ENCODE data around the gene C14orf132.
"Not testable (repeated sequence)": the region's sequence is repeated elsewhere in the genome, so short reads cannot be mapped to it uniquely, and the experiment has no call there.

C14orf132 gene

DNA sequence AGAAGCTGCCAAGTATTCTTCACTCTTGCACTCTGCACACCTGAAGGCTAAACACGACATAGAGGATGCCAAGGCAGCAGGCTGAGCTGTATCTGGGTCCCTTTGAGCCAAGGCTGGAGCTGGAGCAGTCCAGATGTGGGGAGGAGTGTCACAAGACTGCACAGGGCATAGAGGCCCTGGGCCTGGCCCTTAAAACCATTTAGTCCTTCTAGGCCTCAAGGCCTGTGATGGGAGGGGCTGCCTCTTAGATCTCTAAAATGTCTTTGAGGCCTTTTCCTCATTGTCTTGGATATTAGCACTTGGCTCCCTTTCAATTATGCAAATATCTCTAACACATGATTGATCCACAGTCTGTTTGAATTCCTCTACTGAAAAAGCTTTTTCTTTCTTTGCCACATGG is 28.0 kb upstream of the C14orf132 start:
- in situ Hi-C loops (cut with MboI; ENCODE audit: low pct_unique_long_range_greater_than_20kb, low sequenced_read_pairs, unreplicated experiment): no loop called here
- DNase-seq (ENCODE audit: low spot score): no peak
- TF ChIP-seq, protein P1, sequence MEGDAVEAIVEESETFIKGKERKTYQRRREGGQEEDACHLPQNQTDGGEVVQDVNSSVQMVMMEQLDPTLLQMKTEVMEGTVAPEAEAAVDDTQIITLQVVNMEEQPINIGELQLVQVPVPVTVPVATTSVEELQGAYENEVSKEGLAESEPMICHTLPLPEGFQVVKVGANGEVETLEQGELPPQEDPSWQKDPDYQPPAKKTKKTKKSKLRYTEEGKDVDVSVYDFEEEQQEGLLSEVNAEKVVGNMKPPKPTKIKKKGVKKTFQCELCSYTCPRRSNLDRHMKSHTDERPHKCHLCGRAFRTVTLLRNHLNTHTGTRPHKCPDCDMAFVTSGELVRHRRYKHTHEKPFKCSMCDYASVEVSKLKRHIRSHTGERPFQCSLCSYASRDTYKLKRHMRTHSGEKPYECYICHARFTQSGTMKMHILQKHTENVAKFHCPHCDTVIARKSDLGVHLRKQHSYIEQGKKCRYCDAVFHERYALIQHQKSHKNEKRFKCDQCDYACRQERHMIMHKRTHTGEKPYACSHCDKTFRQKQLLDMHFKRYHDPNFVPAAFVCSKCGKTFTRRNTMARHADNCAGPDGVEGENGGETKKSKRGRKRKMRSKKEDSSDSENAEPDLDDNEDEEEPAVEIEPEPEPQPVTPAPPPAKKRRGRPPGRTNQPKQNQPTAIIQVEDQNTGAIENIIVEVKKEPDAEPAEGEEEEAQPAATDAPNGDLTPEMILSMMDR (IDR thresholded peaks at IDR 0.05; ENCODE audit: extremely low read depth, insufficient read depth, missing control alignments): no peak

DNA sequence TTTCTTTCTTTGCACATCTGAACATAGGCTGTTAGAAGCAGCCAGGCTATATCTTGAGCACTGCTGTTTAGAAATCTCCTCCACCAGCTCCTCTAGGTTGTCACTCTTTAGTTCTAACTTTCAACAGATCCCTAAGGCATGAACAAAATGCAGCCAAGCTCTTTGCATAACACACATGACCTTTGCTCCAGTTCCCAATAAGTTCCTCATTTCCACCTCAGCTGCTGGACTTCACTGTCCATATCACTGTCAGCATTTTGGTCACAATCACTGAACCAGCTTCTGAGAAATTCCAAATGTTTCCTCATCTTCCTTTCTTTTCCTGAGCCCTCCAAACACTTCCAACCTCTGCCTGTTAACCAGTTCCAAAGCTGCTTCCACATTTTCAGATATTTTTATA is 27.6 kb upstream of the C14orf132 start:
- no peak for DNase-seq (ENCODE audit: low spot score)
- in situ Hi-C loops (cut with MboI; ENCODE audit: low pct_unique_long_range_greater_than_20kb, low sequenced_read_pairs, unreplicated experiment): no loop called here
- TF ChIP-seq, protein P1 (IDR thresholded peaks at IDR 0.05; ENCODE audit: extremely low read depth, insufficient read depth, missing control alignments): no peak

DNA sequence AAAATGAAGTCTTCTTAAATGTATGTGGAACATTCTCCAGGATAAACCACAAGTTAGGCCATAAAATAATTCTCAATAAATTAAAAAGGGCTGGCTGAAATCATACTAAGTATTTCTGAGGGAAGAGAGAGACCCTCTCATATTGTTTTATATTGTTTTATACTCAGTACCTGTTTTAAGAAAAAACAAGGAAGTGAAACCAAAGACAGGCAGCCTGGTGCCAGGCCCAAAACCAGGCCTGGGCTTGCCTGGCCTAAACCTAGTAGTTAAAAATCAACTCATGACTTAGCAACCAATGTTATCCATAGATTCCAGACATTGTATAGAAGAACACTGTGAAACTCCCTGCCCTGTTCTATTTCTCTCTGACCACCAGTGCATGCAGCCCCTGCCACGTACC is 26.4 kb upstream of the C14orf132 start:
- in situ Hi-C loops (cut with MboI; ENCODE audit: low pct_unique_long_range_greater_than_20kb, low sequenced_read_pairs, unreplicated experiment): not testable (repeated sequence)

DNA sequence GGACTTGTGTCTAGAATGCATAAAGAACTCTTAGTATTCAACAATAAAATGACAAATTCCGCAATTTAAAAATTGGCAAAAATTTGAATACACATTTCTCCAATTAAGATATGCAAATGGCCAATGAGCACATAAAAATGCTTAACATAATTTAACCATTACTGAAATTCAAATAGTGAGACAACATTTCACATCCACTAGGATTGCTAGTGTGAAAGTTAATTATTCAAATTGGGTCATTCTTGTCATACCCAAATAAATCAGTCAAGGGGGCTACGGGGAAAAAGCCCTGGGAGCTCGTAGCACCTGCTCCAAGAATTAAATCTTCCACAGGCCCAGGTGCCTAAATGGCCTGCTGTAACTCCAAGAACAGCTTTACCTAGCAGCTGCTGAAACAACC is 25.0 kb upstream of the C14orf132 start:
- in situ Hi-C loops (cut with MboI; ENCODE audit: low pct_unique_long_range_greater_than_20kb, low sequenced_read_pairs, unreplicated experiment): no loop called here
- DNase-seq (ENCODE audit: low spot score): no peak
- TF ChIP-seq, protein P1 (IDR thresholded peaks at IDR 0.05; ENCODE audit: extremely low read depth, insufficient read depth, missing control alignments): no peak

More for the DNA sequence above, 26.4 kb upstream of the C14orf132 start:
- not testable (repeated sequence) for DNase-seq (ENCODE audit: low spot score)

DNA sequence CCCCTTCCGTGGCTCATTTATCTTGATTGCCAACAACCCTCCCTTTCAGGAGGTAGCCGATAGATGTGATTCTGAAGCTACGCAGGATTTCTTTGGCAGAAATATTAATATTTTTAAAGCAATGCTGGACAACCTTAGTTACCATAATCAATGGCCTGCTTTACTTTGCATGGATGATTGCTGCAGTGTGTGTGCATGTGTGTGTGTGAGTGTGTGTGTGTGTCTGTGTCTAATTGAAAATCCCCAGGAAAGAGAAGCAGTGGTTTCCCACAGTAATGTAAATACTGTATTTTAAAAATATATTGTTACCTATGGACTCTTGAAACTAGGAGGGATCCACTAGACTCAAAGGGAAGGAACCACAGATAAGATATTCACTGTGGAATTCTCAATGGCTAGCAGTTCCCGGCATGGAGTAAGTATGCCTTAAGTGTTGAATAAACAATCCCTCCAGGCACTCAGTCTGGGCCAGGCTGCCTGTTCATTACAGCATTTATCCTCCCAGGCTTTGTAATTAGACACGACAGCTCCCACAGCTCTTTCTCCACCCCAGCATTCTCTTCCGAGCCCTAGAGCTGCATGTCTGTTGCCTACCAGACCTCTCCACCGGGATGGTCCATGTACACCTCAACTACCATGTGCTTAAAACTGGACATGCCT is 22.5 kb upstream of the C14orf132 start:
- TF ChIP-seq, protein P1 (IDR thresholded peaks at IDR 0.05; ENCODE audit: extremely low read depth, insufficient read depth, missing control alignments): no peak
- DNase-seq (ENCODE audit: low spot score): no peak
- in situ Hi-C loops (cut with MboI; ENCODE audit: low pct_unique_long_range_greater_than_20kb, low sequenced_read_pairs, unreplicated experiment): no loop called here

DNA sequence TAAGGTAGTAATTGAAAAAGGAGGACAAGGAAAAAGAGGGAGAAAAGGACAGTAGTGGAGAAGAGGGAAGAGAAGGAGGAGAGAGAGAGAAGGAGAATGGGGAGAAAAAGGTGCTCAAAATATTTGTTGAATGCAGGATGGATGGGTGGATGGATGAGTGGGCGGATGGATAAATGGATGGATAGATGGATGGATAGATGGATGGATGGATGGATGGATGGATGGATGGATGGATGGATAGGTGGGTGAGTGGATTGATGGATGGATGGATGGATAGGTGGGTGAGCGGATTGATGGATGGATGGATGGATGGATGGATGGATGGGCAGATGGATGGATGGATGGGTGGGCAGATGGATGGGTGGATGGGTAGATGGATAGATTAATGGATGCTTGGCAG is 21.3 kb upstream of the C14orf132 start:
- no peak for DNase-seq (ENCODE audit: low spot score)
- TF ChIP-seq, protein P1 (IDR thresholded peaks at IDR 0.05; ENCODE audit: extremely low read depth, insufficient read depth, missing control alignments): no peak
- in situ Hi-C loops (cut with MboI; ENCODE audit: low pct_unique_long_range_greater_than_20kb, low sequenced_read_pairs, unreplicated experiment): no loop called here

DNA sequence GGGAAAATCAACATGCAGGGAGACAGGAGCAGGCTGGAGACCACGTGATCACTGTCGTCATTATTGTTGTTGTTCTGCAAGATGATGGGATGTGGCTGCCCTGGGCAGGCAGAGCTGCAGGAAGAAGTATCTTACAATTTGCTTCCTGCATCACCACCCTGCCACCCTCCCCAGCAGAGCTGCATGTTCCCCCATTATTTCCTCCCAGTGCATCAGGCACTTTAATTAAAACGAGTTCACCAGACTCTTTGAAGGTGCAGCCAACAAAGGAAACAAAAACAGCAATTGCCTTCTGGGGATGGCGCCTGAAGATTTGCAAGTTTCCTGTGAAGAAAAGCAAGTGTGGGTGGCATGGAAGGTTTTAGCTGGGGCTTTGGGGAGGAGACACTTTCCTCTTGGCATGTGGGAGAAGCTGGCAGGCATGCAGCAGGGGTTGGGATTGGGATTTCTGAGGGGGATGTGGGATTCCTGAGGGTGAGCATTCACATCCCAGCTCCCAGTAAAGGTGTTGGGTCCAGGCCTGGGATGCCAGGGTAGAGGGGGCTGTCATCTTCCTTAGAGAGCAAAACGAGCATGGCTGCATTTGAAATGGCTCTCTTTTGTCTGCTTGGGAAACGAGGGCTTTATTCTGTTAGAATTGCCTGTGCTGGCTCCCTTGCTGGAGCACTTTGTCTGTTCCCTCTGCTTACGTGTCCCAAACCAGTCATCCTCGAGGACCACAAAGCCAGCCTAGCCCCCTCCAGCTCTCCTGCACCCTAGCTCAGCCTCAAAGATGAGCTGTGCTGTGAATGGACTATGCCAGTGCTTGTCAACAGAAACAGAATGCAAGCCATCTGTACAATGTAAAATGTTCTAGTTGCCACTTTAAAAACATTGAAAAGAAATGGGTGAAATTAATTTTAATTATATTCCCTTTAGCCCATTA is 11.5 kb upstream of the C14orf132 start:
- TF ChIP-seq, protein P1 (IDR thresholded peaks at IDR 0.05; ENCODE audit: extremely low read depth, insufficient read depth, missing control alignments): no peak
- in situ Hi-C loops (cut with MboI; ENCODE audit: low pct_unique_long_range_greater_than_20kb, low sequenced_read_pairs, unreplicated experiment): no loop called here
- DNase-seq (ENCODE audit: low spot score): no peak

Data from GM13977 (cell line).